ENCODE data around the gene SUSD3.
A peak's percentile ranks its signal among the peaks of the same experiment; 100 is the strongest.

The SUSD3 gene

GRCh38 chr9:93126151-93126781 is 67.8 kb downstream of the SUSD3 start:
- no peak for DNase-seq (ENCODE audit: low spot score)

- no peak for DNase-seq (ENCODE audit: low spot score)
Observed at GRCh38 chr9:93126825-93127368, 68.4 kb downstream of the SUSD3 start.

GRCh38 chr9:93127395-93127911 is 69.0 kb downstream of the SUSD3 start:
- no peak for DNase-seq (ENCODE audit: low spot score)

- DNase-seq (ENCODE audit: low spot score) = no peak
Observed at GRCh38 chr9:93128011-93128714, 69.7 kb downstream of the SUSD3 start.

GRCh38 chr9:93128715-93129224 is 70.3 kb downstream of the SUSD3 start:
- DNase-seq (ENCODE audit: low spot score) = no peak

GRCh38 chr9:93129286-93129685 is 70.8 kb downstream of the SUSD3 start:
- no peak for DNase-seq (ENCODE audit: low spot score)

GRCh38 chr9:93129691-93130500 is 71.4 kb downstream of the SUSD3 start:
- no peak for DNase-seq (ENCODE audit: low spot score)

GRCh38 chr9:93130861-93131481 is 72.5 kb downstream of the SUSD3 start:
- DNase-seq (ENCODE audit: low spot score) = no peak

GRCh38 chr9:93131599-93132286 is 73.2 kb downstream of the SUSD3 start:
- no peak for DNase-seq (ENCODE audit: low spot score)

GRCh38 chr9:93132287-93132927 is 73.9 kb downstream of the SUSD3 start:
- no peak for DNase-seq (ENCODE audit: low spot score)

- DNase-seq (ENCODE audit: low spot score) = peak; percentile 40
Observed at GRCh38 chr9:93132946-93133680, 74.6 kb downstream of the SUSD3 start.

GRCh38 chr9:93133681-93134014 is 75.1 kb downstream of the SUSD3 start:
- DNase-seq (ENCODE audit: low spot score) = no peak

GRCh38 chr9:93134015-93134739 is 75.7 kb downstream of the SUSD3 start, which contains the start of gene NINJ1:
TSS of gene NINJ1 (minus strand) at chr9:93134251. CDS start at chr9:93134217, 34 bp downstream.
- peak; percentile 85 for DNase-seq (ENCODE audit: low spot score)

All from CD4-positive, alpha-beta T cell treated with Interleukin-2 at 100 ng/mL for 4 hours (primary cell).